GM18526 (cell line): ENCODE results near the gene PACC1.

Experiments
- POLR2A ChIP-seq: IDR thresholded peaks from 3 replicates; pipeline ENCODE4 v1.6.1; 2011; ENCODE audit not compliant: insufficient read length; ENCODE audit errors: extremely low read depth

PACC1 gene

DNA sequence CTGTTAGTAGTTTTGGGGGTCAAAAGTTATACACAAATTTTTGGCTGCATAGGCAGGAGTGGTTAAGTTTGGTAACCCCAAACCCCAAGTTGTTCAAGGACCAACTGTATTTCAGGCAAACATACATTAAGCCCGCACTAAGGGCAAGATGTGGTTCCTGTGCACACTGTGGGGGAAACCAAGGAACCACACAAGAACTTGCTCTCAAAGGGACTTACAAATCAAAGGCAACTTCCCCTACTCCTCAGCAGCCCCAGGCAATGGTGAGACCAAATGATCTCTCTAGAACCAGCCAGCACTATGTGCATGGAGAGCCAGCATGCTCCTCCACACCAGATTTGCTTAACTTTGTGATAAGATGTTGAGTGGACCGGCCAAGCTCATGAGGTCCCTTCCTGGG, 35.3 kb downstream of the PACC1 start:
- TF ChIP-seq POLR2A, result no peak

DNA sequence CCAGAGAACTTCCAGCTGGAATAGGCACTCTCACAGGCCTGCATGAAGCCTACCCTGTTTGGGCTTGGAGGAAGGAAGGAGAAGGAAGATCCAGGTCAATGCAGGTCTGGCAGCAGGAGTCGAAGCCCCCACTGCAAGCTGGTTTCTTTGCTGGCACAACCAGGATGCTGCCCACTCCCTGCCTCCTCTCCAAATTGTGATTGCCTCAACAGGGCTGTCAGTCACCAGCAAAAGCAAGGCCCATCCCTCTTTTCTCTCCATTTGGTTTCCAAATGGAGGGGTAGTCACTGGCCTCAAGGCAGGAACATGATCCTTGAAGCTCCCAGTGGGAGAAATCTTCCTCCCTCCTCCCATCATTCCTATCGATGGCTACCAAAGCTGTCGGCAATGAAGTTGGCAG, 37.0 kb downstream of the PACC1 start:
- TF ChIP-seq POLR2A, result no peak

DNA sequence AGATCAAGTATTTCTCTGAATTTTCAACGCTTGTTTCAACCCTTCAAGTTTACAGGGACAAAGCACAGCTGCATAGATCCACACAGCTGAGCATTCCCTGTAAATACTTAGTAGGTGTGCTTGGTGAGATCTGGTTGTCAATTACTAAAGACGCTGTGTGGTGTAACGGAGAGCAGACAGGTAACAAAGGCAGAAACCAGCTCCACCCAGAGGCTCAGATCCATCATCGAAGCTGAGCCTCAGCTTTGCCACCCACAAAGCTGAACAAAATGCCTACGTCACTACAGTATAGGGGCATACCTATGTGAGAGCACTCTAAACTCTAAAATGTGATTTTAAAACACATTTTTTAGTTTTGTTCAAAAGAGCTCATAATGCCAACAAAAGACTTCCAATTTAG, 38.7 kb downstream of the PACC1 start:
- TF ChIP-seq POLR2A, result no peak

DNA sequence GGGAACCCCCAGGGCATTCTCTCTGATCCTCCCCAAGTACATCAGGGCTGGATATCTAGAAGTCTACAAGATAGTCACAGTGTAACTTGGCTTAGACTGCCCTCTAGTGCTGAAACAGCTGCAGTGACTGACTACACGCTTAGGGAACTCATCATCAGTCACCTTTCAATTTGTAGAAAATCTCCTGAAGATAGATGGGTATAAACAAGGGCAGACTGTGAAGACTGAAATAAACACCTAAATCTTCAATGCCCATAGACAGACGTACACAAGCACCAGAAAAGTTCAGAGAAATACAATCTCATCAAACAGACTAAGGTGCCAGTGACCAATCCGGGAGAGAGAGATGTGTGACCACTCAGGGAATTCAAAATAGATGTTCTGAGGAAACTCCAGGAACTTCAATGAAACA, 46.6 kb downstream of the PACC1 start:
- no peak for TF ChIP-seq POLR2A

DNA sequence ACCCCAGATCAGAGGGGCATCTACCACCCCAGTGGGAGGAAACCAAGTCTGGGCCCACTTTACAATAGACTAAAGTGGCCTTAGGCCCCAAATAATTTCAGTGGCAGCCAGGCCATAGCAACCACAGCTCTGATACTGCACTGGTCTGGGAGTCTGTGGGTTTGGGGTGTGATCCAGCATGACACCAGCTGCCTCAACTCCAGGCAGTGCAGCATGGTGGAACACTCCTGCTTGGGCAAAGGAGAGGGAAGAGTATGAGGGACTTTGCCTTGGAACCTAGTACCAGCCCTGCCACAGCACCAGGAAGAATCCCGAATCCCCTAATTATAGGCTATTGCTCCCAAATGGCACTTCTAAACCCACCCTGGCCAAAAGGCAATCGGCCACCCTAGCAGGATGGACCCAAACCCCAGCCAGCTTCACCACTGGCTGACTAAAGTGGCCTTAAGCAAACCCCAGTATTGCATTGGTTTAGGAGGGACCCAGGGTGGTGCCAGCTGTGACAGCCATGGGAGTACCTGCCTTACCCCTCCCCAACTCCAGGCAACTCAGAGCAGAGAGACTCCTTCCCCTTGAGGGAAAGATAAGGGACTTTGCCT, 47.1 kb downstream of the PACC1 start:
- no peak for TF ChIP-seq POLR2A

DNA sequence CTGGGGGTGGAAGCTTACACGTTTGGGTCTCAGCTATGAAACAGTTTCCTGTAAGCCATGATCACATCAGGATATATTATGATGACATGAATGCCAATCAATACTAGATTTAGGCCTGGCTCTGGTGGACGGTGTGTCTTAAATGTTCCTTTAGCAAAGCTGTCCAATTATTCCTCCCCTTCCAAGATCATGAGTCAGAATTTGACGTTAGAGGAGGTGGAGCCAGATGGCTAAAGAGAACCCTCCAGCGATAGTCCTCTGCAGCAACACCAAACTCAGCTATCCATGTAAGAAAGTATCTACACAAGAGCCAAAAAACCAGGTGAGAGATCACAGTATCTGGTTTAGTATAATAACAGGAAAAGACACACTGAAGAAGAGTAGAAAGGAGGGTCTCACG, 47.8 kb downstream of the PACC1 start:
- TF ChIP-seq POLR2A, result no peak

DNA sequence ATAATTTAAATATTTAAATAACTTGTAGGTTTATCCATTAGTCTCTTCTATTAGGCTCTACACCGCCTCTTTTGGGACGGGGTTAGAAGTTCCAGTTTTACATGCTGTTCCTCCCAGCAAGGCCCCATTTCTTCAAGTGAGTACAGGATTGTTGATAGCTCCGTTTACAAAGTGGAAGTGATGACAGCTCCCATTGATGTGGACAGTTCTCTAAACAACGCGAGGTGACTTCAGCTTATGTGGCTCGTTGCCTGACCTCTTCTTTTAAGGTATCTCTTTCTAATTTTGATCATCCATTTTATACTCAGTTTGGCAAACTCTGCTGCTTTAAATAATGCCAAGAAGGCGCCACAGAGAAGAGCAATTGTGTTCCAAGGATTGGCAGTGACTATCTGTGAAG, 49.7 kb downstream of the PACC1 start:
- no peak for TF ChIP-seq POLR2A

DNA sequence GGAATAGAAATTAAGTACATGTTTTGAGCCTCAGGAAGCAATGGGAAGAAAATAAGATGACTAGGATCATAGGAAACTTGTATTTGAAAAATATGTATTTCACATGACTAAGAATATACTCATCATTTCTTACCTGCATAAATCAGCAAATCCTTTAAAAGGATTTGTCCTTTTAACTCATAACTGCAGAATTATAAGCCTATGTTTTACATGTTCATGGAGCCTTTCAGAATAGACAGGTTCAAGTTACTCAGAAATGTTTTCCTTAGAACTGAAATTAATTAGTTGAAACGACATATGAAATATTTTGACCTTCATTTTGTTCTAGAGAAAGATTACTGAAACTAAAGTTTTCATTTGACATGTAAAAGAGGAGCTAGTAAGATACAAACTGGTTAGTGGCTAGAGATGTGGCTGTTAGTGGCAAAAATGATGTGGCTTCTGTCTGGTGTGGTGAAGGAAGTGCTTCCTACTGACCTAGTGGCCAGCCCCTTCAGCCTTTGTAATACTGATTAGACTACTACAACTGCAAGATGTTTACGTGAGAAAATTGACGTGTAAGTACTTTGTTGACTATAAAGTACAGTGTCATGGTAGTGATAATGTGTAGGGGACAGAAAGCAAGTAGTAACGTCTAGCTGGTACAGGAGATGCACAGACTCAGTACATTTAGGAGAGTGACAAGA, 54.7 kb downstream of the PACC1 start:
- no peak for TF ChIP-seq POLR2A

DNA sequence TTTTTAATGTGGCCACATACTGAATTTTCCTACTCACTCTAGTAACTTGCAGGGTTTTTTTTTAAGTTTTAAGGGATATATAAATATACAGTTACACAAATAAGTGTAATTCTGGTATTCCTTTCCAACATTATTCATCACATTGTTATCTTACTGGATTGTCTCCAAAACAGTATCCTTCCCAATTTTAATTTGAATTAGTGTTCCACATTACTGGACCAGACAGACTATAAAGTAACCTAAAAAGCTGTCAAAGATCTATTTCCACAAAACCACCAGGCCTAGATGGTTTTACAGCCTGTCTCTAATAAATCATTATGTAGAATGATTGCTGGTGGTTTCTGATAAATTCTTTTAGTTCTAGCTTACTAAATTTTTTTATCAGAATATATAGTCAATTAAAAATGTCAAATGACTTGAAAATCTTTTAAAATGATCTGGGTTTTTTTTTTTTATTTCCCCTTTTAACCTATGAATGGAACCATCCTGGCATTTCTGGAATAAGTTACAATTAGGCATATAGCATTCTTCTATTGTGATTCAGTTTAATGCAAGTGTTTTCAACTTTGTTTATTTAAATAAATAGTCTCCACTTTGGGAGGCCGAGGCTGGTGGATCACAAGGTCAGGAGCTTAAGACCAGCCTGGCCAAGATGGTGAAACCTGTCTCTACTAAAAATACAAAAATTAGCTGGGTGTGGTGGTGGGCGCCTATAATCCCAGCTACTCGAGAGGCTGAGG, 59.3 kb downstream of the PACC1 start:
- no peak for TF ChIP-seq POLR2A

DNA sequence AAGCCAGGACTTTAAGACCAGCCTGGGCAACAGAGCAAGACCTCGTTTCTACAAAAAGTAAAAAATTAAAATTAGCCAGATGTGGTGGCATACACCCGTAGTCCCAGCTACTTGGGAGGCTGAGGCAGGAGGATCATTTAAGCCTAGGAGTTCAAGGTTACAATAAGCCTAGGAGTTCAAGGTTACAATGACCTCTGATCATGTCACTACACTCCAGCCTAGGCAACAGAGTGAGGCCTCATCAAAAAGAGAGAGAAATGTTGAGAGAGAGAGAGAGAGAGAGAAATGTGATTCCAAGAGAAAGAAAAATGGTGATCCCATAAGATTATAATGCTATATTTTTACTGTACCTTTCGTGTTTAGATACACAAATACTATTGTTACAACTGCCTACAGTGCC, 60.2 kb downstream of the PACC1 start:
- TF ChIP-seq POLR2A, result no peak

DNA sequence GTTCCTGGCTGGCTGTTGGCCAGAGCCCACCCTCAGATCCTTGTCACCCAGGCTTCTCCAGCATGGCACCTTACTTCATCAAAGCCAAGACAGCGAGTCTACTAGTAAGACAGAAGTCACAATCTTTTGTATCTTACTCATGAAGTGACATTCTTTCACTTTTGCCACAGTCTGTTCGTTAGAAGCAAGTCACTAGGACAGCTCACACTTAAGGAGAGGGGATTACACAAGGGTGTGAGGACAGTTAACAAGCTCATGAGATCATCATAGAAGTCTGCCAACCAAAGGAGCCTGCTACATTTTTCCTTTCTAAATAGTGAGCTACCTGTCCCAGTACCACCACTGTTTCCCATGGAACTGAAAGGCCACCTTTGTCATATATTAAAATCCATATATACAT, 61.5 kb downstream of the PACC1 start:
- no peak for TF ChIP-seq POLR2A

DNA sequence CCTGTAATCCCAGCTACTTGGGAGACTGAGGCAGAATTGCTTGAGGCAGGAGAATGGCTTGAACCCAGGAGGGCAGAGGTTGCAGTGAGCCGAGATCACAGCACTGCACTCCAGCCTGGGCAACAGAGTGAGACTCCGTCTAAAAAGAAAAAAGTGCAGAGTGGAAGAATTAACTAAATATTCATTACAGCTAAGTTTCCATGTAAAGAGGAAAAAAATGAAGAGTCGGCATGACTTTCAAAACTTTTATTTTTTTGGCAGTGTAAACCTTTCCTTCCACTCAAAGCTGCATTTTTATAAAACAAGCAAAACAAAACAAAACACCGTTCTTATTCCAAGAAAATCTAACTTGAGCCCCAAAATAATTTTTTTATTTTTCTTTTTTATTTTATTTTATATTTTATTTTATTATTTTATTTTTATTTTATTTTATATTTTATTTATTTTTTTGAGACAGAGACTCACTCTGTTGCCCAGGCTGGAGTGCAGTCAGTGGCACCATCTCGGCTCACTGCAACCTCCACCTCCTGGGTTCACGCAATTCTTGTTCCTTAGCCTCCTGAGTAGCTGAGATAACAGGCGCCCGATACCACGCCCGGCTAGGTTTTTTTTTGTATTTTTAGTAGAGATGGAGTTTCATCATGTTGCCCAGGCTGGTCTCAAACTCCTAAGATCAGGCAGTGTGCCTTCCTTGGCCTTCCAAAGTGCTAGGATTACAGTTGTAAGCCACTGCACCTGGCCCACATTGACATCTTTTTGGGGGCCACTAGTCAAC, 62.9 kb downstream of the PACC1 start:
- TF ChIP-seq POLR2A, result no peak

DNA sequence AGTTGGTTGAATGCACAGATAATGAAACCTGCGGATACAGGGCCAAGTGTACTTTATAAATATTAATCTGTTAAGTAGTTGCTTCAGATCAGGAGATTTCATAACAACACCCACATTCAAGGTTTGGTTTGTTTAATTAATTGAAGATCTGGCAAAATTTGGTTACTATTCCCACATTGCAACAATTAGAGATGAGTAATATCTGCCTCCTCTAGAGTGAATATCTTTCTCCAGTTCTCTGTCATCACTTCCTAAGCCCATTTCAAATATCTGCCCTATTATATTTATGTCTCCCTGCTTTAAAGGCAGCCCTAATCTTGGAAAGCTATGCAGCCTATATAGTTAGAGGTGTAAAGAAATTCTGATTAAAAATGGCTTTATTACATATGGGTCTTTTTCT, 68.1 kb downstream of the PACC1 start:
- no peak for TF ChIP-seq POLR2A

DNA sequence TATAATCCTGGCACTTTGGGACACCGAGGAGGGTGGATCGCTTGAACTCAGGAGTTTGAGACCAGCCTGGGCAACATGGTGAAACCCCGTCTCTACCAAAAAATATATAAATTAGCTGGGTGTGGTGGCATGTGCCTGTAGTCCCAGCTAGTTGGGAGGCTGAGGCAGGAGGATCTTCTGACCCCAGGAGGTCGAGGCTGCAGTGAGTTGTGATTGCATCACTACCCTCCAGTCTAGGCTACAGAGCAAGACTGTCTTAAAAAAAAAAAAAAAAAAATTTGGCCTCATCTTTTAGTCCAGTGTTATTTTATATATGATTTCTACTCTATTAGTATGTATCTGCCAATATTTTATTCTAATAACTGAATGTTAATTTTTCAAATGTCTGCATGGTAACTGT, 69.8 kb downstream of the PACC1 start:
- TF ChIP-seq POLR2A, result no peak

DNA sequence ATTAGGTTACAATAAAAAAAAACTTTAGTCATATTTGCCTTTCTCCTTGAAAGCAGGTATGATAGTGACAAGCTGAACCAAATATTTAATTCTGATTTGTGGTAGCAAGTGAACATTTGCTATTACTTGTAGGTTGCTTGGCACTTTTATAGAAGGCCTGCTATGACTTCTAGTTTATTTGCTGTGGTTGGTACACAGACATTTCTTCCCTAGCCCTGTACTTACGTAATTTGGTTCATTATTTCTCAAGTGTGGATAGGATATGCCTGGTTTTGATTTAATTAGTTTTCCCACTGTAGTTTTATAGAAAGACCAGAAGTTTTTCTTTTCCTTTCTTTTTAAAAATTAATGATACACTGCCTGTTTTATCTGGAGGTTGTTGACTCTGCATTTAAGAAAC, 73.6 kb downstream of the PACC1 start:
- TF ChIP-seq POLR2A, result no peak

DNA sequence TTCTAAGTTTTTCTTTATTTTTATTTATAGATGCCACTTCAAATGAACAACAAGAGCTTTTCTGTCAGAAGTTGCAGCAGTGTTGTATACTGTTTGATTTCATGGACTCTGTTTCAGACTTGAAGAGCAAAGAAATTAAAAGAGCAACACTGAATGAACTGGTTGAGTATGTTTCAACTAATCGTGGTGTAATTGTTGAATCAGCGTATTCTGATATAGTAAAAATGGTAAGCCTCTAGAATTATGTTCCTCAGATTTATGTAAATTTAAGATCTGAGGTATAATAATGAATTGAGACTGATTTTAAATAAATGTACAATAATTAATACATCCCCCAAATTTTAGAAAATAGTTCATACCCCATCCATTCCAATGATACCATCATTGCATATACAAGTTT, 85.6 kb downstream of the PACC1 start:
- TF ChIP-seq POLR2A, result no peak
